ENCODE data around the gene ITIH4. TPM values are rescaled to one million over a fixed set of nuclear protein-coding genes. Genes with fewer than 3 reads are reported as not detected.
A peak's percentile ranks its signal among the peaks of the same experiment; 100 is the strongest.

Gene ITIH4
- total RNA-seq, 1 experiment from 2014 or later, result 1.7 TPM

DNA sequence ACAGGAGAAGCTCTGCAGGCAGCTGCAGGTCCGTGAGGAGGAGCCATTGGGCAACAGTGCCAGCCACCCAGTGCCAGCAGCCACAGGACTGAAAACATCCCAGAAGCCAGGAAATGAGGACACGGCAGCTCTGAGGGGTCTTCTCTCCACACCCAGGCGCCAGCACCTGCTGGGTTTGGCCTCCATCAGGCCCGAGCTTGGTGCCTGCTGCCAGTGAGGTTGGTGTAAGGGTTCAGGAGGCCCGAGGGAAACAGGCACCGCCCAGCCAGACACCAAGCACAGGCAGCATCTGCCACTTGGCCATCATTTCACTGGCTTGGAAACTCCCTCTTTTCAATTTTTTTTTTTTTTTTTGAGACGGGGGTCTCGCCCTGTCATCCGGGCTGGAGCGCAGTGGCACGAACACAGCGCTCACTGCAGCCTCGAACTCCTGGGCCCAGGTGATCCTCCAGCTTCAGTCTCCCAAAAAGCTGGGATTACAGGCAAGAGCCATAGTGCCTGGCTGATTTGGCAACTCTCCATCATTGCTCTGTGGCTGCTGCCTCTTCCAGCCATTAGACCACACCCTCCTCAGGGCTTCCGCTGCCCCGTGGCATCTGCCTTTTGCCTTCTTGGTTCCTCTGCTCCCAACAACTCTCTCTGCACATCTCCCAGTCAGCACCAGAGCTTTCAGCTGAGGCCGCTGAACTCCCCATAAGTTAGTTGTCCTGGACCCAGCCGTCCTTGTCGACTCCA lies 37.3 kb downstream of the ITIH4 start:
- Histone ChIP-seq H3K4me3 (ENCODE audit: low read depth, low read length, poor library complexity, severe bottlenecking) (no peak overlapping the region), H3K4me1 (ENCODE audit: insufficient read depth, low read length, poor library complexity, severe bottlenecking) (no peaks in the 10 kb centered on the region), H3K36me3 (ENCODE audit: insufficient read depth, low read length, poor library complexity, severe bottlenecking) (no peaks in the 10 kb centered on the region), H3K27ac (ENCODE audit: low read depth, low read length, poor library complexity, severe bottlenecking) (no peak overlapping the region), H3K9me3 (ENCODE audit: low read depth, low read length, poor library complexity, severe bottlenecking) (no peaks in the 10 kb centered on the region), H3K27me3 (replicated peaks; ENCODE audit: insufficient read depth, low read depth, low read length, poor library complexity) (no peaks in the 10 kb centered on the region)
- intact Hi-C loops (cut with micrococcal nuclease; ENCODE audit: unreplicated experiment), result no loop called here
- no TSS peak for BruUV-seq (replicated peaks)
- POLR2A ChIA-PET (ENCODE audit: low non-redundant PET), result no interaction called here
- no peak for TF ChIP-seq EZH2 (IDR thresholded peaks at IDR 0.05; ENCODE audit: borderline replicate concordance, low read depth, low read length, poor library complexity, severe bottlenecking)
- CTCF ChIA-PET, result no interaction called here
- peak; percentile 13 for DNase-seq (ENCODE audit: low spot score)

DNA sequence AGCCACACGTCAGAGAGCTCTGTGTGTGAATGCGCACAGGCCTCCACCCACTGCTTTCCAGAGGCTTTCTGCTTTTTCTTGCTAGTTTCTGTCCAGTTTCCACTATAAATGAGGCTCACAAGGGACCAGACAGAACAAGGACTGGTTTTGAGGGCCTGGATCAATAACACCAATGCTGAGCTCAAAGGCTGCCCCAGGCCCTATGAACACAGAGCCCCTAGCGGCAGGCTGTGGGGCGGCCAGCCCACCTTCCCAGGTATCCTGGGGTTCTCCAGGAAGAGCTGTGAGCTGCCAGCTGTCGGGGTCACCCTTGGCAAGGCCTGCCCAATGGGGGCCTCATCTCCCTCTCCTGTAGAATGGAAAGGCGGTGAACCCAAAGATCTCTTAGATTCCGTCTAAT lies 38.1 kb downstream of the ITIH4 start:
- no peak for TF ChIP-seq EZH2 (IDR thresholded peaks at IDR 0.05; ENCODE audit: borderline replicate concordance, low read depth, low read length, poor library complexity, severe bottlenecking)
- TF ChIP-seq, protein P1, sequence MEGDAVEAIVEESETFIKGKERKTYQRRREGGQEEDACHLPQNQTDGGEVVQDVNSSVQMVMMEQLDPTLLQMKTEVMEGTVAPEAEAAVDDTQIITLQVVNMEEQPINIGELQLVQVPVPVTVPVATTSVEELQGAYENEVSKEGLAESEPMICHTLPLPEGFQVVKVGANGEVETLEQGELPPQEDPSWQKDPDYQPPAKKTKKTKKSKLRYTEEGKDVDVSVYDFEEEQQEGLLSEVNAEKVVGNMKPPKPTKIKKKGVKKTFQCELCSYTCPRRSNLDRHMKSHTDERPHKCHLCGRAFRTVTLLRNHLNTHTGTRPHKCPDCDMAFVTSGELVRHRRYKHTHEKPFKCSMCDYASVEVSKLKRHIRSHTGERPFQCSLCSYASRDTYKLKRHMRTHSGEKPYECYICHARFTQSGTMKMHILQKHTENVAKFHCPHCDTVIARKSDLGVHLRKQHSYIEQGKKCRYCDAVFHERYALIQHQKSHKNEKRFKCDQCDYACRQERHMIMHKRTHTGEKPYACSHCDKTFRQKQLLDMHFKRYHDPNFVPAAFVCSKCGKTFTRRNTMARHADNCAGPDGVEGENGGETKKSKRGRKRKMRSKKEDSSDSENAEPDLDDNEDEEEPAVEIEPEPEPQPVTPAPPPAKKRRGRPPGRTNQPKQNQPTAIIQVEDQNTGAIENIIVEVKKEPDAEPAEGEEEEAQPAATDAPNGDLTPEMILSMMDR (conservative IDR thresholded peaks at IDR 0.05; ENCODE audit: low read depth, low read length), result no peak
- H3K27me3 ChIP-seq (replicated peaks; ENCODE audit: insufficient read depth, low read depth, low read length, poor library complexity), result no peaks in the 10 kb centered on the region
- POLR2A ChIA-PET (ENCODE audit: low non-redundant PET), result no interaction called here
- no peaks in the 10 kb centered on the region for H3K4me1 ChIP-seq (ENCODE audit: insufficient read depth, low read length, poor library complexity, severe bottlenecking)
- intact Hi-C loops (cut with micrococcal nuclease; ENCODE audit: unreplicated experiment), result no loop called here
- DNase-seq (ENCODE audit: low spot score), result no peak
- H3K36me3 ChIP-seq (ENCODE audit: insufficient read depth, low read length, poor library complexity, severe bottlenecking), result no peaks in the 10 kb centered on the region
- no TSS peak for BruUV-seq (replicated peaks)
- no peak overlapping the region for H3K27ac ChIP-seq (ENCODE audit: low read depth, low read length, poor library complexity, severe bottlenecking)
- H3K9me3 ChIP-seq (ENCODE audit: low read depth, low read length, poor library complexity, severe bottlenecking), result no peaks in the 10 kb centered on the region
- CTCF ChIA-PET, result no interaction called here
- no peak overlapping the region for H3K4me3 ChIP-seq (ENCODE audit: low read depth, low read length, poor library complexity, severe bottlenecking)

DNA sequence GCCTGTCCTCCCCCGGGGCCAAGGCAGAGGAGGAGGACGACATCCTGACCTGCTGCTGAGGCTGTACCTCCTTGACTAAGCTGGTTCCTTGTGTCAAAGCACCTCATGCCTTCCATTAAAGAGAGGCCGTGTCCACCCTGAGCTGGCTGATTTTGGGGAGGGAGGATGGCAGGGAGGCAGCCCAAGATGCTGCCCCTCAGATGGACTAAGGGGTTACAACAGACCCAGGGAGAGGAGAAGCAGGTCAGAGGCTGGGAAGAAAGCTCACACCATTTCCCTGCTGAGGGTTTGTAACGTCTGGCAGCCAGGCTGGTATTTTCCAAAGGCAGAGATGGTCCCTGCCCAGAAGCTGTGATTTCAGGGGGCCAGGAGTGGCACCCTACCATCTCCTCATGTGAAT lies 38.5 kb downstream of the ITIH4 start:
- no peak for DNase-seq (ENCODE audit: low spot score)
- H3K4me3 ChIP-seq (ENCODE audit: low read depth, low read length, poor library complexity, severe bottlenecking), result no peak overlapping the region
- no peaks in the 10 kb centered on the region for H3K4me1 ChIP-seq (ENCODE audit: insufficient read depth, low read length, poor library complexity, severe bottlenecking)
- no TSS peak for BruUV-seq (replicated peaks)
- H3K27me3 ChIP-seq (replicated peaks; ENCODE audit: insufficient read depth, low read depth, low read length, poor library complexity), result no peaks in the 10 kb centered on the region
- no peaks in the 10 kb centered on the region for H3K9me3 ChIP-seq (ENCODE audit: low read depth, low read length, poor library complexity, severe bottlenecking)
- intact Hi-C loops (cut with micrococcal nuclease; ENCODE audit: unreplicated experiment), result no loop called here
- ChIA-PET POLR2A (ENCODE audit: low non-redundant PET) (no interaction called here), CTCF (no interaction called here)
- no peak overlapping the region for H3K27ac ChIP-seq (ENCODE audit: low read depth, low read length, poor library complexity, severe bottlenecking)
- no peak for TF ChIP-seq EZH2 (IDR thresholded peaks at IDR 0.05; ENCODE audit: borderline replicate concordance, low read depth, low read length, poor library complexity, severe bottlenecking)
- TF ChIP-seq, protein P1 (conservative IDR thresholded peaks at IDR 0.05; ENCODE audit: low read depth, low read length), result no peak
- no peaks in the 10 kb centered on the region for H3K36me3 ChIP-seq (ENCODE audit: insufficient read depth, low read length, poor library complexity, severe bottlenecking)

DNA sequence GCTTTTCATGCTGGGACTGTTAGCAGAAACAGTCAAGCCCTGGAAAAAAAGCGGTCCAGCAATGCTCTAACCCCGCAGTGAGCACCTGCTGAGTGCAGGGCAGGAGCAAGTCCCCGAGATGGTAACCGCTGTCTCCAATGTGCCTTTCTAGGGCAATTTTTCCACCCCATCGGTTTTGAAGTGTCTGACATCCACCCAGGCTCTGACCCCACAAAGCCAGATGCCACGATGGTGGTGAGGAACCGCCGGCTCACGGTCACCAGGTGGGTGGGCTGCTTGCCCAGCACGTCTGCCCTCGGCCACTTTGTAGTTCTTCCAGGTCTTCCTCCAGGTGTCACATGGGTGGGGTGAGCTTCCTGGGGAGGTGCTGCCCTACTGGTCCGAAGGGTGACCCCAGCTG lies 39.1 kb downstream of the ITIH4 start:
- ChIA-PET CTCF (no interaction called here), POLR2A (ENCODE audit: low non-redundant PET) (no interaction called here)
- H3K27ac ChIP-seq (ENCODE audit: low read depth, low read length, poor library complexity, severe bottlenecking), result no peak overlapping the region
- H3K4me3 ChIP-seq (ENCODE audit: low read depth, low read length, poor library complexity, severe bottlenecking), result no peak overlapping the region
- H3K4me1 ChIP-seq (ENCODE audit: insufficient read depth, low read length, poor library complexity, severe bottlenecking), result no peaks in the 10 kb centered on the region
- no peak for TF ChIP-seq EZH2 (IDR thresholded peaks at IDR 0.05; ENCODE audit: borderline replicate concordance, low read depth, low read length, poor library complexity, severe bottlenecking)
- TF ChIP-seq, protein P1 (conservative IDR thresholded peaks at IDR 0.05; ENCODE audit: low read depth, low read length), result no peak
- intact Hi-C loops (cut with micrococcal nuclease; ENCODE audit: unreplicated experiment), result no loop called here
- no peaks in the 10 kb centered on the region for H3K27me3 ChIP-seq (replicated peaks; ENCODE audit: insufficient read depth, low read depth, low read length, poor library complexity)
- H3K36me3 ChIP-seq (ENCODE audit: insufficient read depth, low read length, poor library complexity, severe bottlenecking), result no peaks in the 10 kb centered on the region
- no peak for DNase-seq (ENCODE audit: low spot score)
- H3K9me3 ChIP-seq (ENCODE audit: low read depth, low read length, poor library complexity, severe bottlenecking), result no peaks in the 10 kb centered on the region
- BruUV-seq (replicated peaks), result no TSS peak
